Endothelial cell (in vitro differentiated cells): ENCODE measurements around the gene DPM1. TPM values are rescaled to one million over a fixed set of nuclear protein-coding genes. Genes with fewer than 3 reads are reported as not detected.
A peak's percentile ranks its signal among the peaks of the same experiment; 100 is the strongest.

Source experiments
- DNase-seq: peaks from one replicate; pipeline ENCODE4 v3.0.0; 2021; ENCODE audit warnings: low spot score
- H3K27ac Mint-ChIP-seq: one replicate; pipeline ENCODE4 v1.8.0; 2021; ENCODE audit warnings: mixed read lengths, inconsistent platforms; ENCODE audit not compliant: unreplicated experiment
- H3K27me3 Mint-ChIP-seq: one replicate; pipeline ENCODE4 v1.8.0; 2021; ENCODE audit warnings: mild to moderate bottlenecking, moderate library complexity, mixed read lengths, inconsistent platforms; ENCODE audit not compliant: unreplicated experiment
- H3K36me3 Mint-ChIP-seq: one replicate; pipeline ENCODE4 v1.8.0; 2021; ENCODE audit warnings: mild to moderate bottlenecking, low read depth, mixed read lengths, inconsistent platforms; ENCODE audit not compliant: unreplicated experiment
- H3K4me1 Mint-ChIP-seq: one replicate; pipeline ENCODE4 v1.8.0; 2021; ENCODE audit warnings: mild to moderate bottlenecking, mixed read lengths, inconsistent platforms; ENCODE audit not compliant: unreplicated experiment
- H3K4me3 Mint-ChIP-seq: one replicate; pipeline ENCODE4 v1.8.0; 2021; ENCODE audit warnings: mild to moderate bottlenecking, mixed read lengths, inconsistent platforms; ENCODE audit not compliant: unreplicated experiment
- H3K9me3 Mint-ChIP-seq: one replicate; pipeline ENCODE4 v1.8.0; 2021; ENCODE audit warnings: mixed read lengths, inconsistent platforms; ENCODE audit not compliant: unreplicated experiment
- total RNA-seq: library from RNA; stranded (reverse); fragmentation: NEBNext Ultra II Directional; extraction: Animal tissue kit (Norgen Biotek cat#: 25700); gene quantifications from one replicate; pipeline ENCODE4 v1.2.1, GENCODE V29; 2021; ENCODE audit not compliant: unreplicated experiment
- TF ChIP-seq, protein P1 (sequence below): fragments of 200-600 bp; sonication (generic); IDR thresholded peaks from one replicate; pipeline ENCODE4 v1.5.0; 2021; ENCODE audit warnings: antibody characterized with exemption; ENCODE audit not compliant: unreplicated experiment

The DPM1 gene
- total RNA-seq, 1 donor from 2014 or later = 40.0 TPM

GRCh38 chr20:50928469-50928868 is 29.9 kb downstream of the DPM1 start:
- Mint-ChIP-seq H3K27ac (peak overlapping the region; percentile 37), H3K4me1 (peaks cover 30% of the 10 kb centered on the region), H3K36me3 (peaks cover 18% of the 10 kb centered on the region), H3K9me3 (no peaks in the 10 kb centered on the region), H3K4me3 (peak overlapping the region; percentile 100), H3K27me3 (peaks cover 6% of the 10 kb centered on the region)
- TF ChIP-seq, protein P1, sequence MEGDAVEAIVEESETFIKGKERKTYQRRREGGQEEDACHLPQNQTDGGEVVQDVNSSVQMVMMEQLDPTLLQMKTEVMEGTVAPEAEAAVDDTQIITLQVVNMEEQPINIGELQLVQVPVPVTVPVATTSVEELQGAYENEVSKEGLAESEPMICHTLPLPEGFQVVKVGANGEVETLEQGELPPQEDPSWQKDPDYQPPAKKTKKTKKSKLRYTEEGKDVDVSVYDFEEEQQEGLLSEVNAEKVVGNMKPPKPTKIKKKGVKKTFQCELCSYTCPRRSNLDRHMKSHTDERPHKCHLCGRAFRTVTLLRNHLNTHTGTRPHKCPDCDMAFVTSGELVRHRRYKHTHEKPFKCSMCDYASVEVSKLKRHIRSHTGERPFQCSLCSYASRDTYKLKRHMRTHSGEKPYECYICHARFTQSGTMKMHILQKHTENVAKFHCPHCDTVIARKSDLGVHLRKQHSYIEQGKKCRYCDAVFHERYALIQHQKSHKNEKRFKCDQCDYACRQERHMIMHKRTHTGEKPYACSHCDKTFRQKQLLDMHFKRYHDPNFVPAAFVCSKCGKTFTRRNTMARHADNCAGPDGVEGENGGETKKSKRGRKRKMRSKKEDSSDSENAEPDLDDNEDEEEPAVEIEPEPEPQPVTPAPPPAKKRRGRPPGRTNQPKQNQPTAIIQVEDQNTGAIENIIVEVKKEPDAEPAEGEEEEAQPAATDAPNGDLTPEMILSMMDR = peak; percentile 22
- no peak for DNase-seq

GRCh38 chr20:50926530-50926929 is 31.8 kb downstream of the DPM1 start:
- Mint-ChIP-seq H3K36me3 (peaks cover 22% of the 10 kb centered on the region), H3K4me1 (peaks cover 33% of the 10 kb centered on the region), H3K4me3 (no peak overlapping the region), H3K9me3 (no peaks in the 10 kb centered on the region), H3K27ac (no peak overlapping the region), H3K27me3 (peaks cover 6% of the 10 kb centered on the region)
- DNase-seq = no peak
- TF ChIP-seq, protein P1 = no peak

DNA sequence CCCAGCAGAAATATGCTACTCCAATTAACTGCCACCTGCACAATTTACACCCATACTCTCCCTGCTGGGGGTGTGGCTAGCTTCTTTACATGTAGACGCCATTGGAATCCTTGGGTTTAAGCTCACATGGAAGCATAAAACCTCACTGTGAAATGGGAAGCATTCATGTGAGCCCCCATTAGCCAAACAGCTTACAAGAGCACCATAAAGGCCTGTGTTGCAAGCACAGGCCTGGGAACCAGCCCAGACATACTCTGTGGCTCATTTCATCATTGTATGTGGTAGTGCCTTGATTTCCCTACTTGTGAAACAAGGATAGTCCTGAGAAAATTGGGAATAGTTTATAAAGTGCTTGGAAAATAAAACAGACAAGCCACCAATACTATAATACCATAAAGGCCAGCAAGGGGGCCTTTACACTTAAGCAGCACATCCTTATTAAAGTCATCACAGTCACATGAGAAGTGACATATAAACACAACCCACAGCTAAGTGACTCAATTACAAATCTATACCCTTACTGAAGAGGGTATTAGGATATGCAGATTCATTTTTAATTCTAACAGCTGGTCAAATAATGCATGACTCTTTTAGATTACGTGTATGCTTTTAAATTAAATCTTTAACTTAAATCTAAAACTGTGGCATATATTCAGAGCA is 33.9 kb downstream of the DPM1 start:
- Mint-ChIP-seq H3K36me3 (peaks cover 14% of the 10 kb centered on the region), H3K4me3 (no peak overlapping the region), H3K4me1 (peaks cover 33% of the 10 kb centered on the region), H3K27me3 (no peaks in the 10 kb centered on the region), H3K9me3 (no peaks in the 10 kb centered on the region), H3K27ac (no peak overlapping the region)
- TF ChIP-seq, protein P1 = no peak
- DNase-seq = no peak

- peaks cover 20% of the 10 kb centered on the region for H3K4me1 Mint-ChIP-seq
- TF ChIP-seq, protein P1 = no peak
- DNase-seq = no peak
- peak overlapping the region; percentile 77 for H3K27ac Mint-ChIP-seq
- H3K36me3 Mint-ChIP-seq = peaks cover 3% of the 10 kb centered on the region
- no peaks in the 10 kb centered on the region for H3K9me3 Mint-ChIP-seq
- no peak overlapping the region for H3K4me3 Mint-ChIP-seq
- no peaks in the 10 kb centered on the region for H3K27me3 Mint-ChIP-seq
These were observed 36.4 kb downstream of the DPM1 start for GRCh38 chr20:50921803-50922501.

GRCh38 chr20:50920997-50921396 is 37.3 kb downstream of the DPM1 start:
- peak overlapping the region; percentile 53 for H3K27ac Mint-ChIP-seq
- H3K4me1 Mint-ChIP-seq = peaks cover 22% of the 10 kb centered on the region
- H3K27me3 Mint-ChIP-seq = no peaks in the 10 kb centered on the region
- TF ChIP-seq, protein P1 = no peak
- DNase-seq = no peak
- no peak overlapping the region for H3K4me3 Mint-ChIP-seq
- no peaks in the 10 kb centered on the region for H3K9me3 Mint-ChIP-seq
- peaks cover 3% of the 10 kb centered on the region for H3K36me3 Mint-ChIP-seq
